ENCODE results near the gene INAFM2. TPM values are rescaled to one million over a fixed set of nuclear protein-coding genes. Genes with fewer than 3 reads are reported as not detected.
A peak's percentile ranks its signal among the peaks of the same experiment; 100 is the strongest.

The INAFM2 gene
- total RNA-seq, 1 experiment from 2014 or later = 8.8 TPM

DNA sequence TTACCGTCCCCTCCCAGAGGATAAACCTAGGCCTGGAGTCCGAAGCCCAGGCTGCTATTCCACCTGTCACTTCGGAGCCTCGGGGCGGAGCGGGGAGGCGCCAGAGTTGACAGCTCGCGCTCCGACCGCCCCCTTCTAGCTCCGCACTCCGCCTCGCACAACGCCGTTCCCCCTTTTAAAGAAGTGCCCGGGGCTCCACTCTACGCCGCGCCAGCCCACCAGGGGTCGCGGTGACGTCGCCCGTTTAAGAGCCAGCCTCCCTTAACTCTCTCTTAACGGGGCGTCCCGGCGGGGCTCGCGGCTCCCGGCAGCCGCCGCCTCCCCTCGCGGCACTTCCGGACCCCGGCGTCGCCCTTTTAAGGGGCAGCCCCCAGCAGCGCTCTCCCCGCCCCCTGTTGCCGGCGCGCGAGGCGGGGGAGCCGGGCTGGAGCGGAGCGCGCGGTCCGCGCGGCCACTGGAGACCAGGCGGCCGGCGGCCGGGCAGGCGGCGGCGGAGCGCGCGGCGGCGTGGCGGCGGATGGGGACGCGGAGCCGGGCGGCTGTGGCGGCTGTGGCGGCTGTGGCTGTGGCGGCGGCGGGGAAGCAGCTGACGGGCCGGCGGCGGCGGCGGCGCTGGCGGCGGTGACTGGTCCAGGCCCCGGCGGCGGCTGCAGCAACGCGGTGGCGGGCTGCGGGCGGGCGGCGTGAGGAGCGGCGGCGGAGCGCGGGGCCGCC lies at the start of gene INAFM2 (continued):
- TF ChIP-seq, protein P1, sequence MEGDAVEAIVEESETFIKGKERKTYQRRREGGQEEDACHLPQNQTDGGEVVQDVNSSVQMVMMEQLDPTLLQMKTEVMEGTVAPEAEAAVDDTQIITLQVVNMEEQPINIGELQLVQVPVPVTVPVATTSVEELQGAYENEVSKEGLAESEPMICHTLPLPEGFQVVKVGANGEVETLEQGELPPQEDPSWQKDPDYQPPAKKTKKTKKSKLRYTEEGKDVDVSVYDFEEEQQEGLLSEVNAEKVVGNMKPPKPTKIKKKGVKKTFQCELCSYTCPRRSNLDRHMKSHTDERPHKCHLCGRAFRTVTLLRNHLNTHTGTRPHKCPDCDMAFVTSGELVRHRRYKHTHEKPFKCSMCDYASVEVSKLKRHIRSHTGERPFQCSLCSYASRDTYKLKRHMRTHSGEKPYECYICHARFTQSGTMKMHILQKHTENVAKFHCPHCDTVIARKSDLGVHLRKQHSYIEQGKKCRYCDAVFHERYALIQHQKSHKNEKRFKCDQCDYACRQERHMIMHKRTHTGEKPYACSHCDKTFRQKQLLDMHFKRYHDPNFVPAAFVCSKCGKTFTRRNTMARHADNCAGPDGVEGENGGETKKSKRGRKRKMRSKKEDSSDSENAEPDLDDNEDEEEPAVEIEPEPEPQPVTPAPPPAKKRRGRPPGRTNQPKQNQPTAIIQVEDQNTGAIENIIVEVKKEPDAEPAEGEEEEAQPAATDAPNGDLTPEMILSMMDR (IDR thresholded peaks at IDR 0.05 in 2 of 3, conservative IDR thresholded peaks at IDR 0.05 in 1 of 3; ENCODE audit: borderline replicate concordance in 1 of 3, insufficient read depth in 1 of 3, low read depth in 2 of 3, low read length in 2 of 3) = peak in 2 of 3 experiments; percentile 27 to 45; a peak in 4 of 6 replicates
- TF ChIP-seq CEBPB (IDR thresholded peaks at IDR 0.05; ENCODE audit: low read depth) (no peak), TCF7L2 (IDR thresholded peaks at IDR 0.05; ENCODE audit: borderline replicate concordance, extremely low read depth, insufficient read depth, insufficient read length) (no peak), EZH2 (IDR thresholded peaks at IDR 0.05) (no peak), ZFX (IDR thresholded peaks at IDR 0.05) (peak; percentile 51)
- TF ChIP-seq, protein P2, sequence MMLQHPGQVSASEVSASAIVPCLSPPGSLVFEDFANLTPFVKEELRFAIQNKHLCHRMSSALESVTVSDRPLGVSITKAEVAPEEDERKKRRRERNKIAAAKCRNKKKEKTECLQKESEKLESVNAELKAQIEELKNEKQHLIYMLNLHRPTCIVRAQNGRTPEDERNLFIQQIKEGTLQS (IDR thresholded peaks at IDR 0.05) = no peak

DNA sequence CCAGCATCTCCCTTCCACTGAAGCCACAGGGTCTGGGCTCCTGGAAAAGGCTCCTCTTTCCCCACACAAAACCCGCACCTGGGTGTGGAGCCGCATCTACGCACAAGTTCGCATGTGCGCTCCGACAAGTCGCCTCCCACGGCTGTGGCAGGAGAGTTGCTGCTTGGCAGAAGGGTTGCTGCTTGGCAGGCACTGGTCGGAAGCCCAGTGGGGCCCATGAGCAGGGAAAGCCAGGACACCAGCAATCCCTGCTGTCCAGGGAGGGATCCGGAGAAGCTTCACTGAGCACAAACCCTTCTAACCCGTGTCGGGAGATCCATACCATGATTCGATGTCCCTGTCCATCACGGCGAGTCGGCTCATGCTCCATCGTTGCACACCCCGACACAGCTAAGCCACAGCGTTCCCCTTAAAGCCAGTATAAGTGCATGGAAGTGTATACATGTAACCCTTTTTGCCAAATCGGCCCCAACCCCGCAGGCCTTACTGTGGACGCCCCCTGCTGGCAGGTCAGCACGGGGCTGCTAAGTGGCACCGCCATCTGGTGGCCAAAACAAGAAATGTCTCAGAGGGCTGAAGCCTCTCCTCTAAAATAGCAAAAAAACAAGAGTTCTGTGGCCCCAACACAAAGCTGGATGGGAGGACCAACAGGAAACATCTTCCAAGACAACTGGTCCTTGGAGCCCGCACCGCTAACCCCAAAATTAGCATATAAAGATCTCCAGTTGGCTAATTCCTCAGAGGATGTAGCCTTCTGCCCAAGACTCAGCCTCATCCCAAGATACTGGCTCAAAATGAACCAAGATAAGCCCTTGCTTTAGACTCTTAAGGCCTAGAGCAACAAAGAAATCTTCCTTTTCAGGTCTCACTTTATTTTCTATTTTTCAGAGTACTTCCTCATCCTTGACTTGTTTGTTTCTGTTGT lies 48.9 kb upstream of the INAFM2 start:
- RAD21 ChIA-PET (ENCODE audit: low non-redundant PET in 1 of 2, low total read pairs in 2 of 2, uncharacterized antibody in 2 of 2, unreplicated experiment in 2 of 2) = interaction anchor here (0.7 to 3.4 kb wide), 4 partner anchors 56 to 235 kb away, joined by 3 to 19 read pairs (median 6); no protein-coding TSS in a partner anchor
- BruUV-seq (replicated peaks) = no TSS peak
- H3K4me2 ChIP-seq (ENCODE audit: low read length) = no peak overlapping the region
- H3K9ac ChIP-seq (ENCODE audit: low read length) = no peak overlapping the region
- no peaks in the 10 kb centered on the region for H3K9me3 ChIP-seq (ENCODE audit: control insufficient read depth in 1 of 2, insufficient read depth in 1 of 2, low read depth in 1 of 2, low read length in 2 of 2)
- ATAC-seq = peak; percentile 63
- POLR2A ChIA-PET = interaction anchor here (1.3 kb wide), 1 partner anchor 57 kb away, joined by 4 read pairs; no protein-coding TSS in a partner anchor
- H3K27ac ChIP-seq (ENCODE audit: low read depth, low read length) = no peak overlapping the region
- CTCF ChIA-PET = interaction anchor here (0.6 to 6.6 kb wide), 33 partner anchors 9 to 490 kb away, joined by 3 to 194 read pairs (median 5); partner anchors contain the start of genes ANKRD63, PAK6 and SRP14
- TF ChIP-seq CBX3 (IDR thresholded peaks at IDR 0.05; ENCODE audit: low read depth) (no peak), EZH2 (IDR thresholded peaks at IDR 0.05) (no peak), ZNF274 (IDR thresholded peaks at IDR 0.05; ENCODE audit: low read depth, low read length) (no peak), RAD21 (IDR thresholded peaks at IDR 0.05; ENCODE audit: low read depth) (peak; percentile 97), FOSL1 (IDR thresholded peaks at IDR 0.05; ENCODE audit: low read depth) (no peak), YY1 (IDR thresholded peaks at IDR 0.05; ENCODE audit: extremely low read depth, insufficient replicate concordance, low read depth, low read length) (peak; percentile 71)
- TF ChIP-seq, protein P1 (IDR thresholded peaks at IDR 0.05 in 2 of 3, conservative IDR thresholded peaks at IDR 0.05 in 1 of 3; ENCODE audit: borderline replicate concordance in 1 of 3, insufficient read depth in 1 of 3, low read depth in 2 of 3, low read length in 2 of 3) = peak; percentile 100
- no peaks in the 10 kb centered on the region for H3K9me2 ChIP-seq (ENCODE audit: insufficient read depth)
- H3K79me2 ChIP-seq (ENCODE audit: insufficient read depth, low read length) = no peaks in the 10 kb centered on the region
- DNase-seq (ENCODE audit: low read depth, low spot score) = peak; percentile 56
- no peaks in the 10 kb centered on the region for H4K20me1 ChIP-seq (ENCODE audit: insufficient read depth)
- no peak overlapping the region for H2AFZ ChIP-seq (ENCODE audit: low read depth, low read length, poor library complexity, severe bottlenecking)
- no peak overlapping the region for H3K4me3 ChIP-seq (replicated peaks in 1 of 2; ENCODE audit: low read depth in 1 of 2, low read length in 2 of 2)
- H3K27me3 ChIP-seq (ENCODE audit: insufficient read depth, low read length) = no peaks in the 10 kb centered on the region
- no peaks in the 10 kb centered on the region; a peak in 1 of 4 replicates for H3K36me3 ChIP-seq (ENCODE audit: control insufficient read depth in 1 of 2, insufficient read depth in 2 of 2, low read length in 2 of 2)
- peaks cover 0 to 3% of the 10 kb centered on the region in 2 experiments; a peak in 1 of 4 replicates for H3K4me1 ChIP-seq (ENCODE audit: control insufficient read depth in 1 of 2, insufficient read depth in 2 of 2, low read length in 2 of 2)
- intact Hi-C loops (cut with micrococcal nuclease) = loop anchor here (1.0 to 10.0 kb wide), 4 partner anchors 57 to 1567 kb away; partner anchors contain the start of gene FSIP1

All from HCT116 (cell line).